IMR-90 (cell line): ENCODE results near the gene TUBGCP2. TPM values are rescaled to one million over a fixed set of nuclear protein-coding genes. Genes with fewer than 3 reads are reported as not detected.
A peak's percentile ranks its signal among the peaks of the same experiment; 100 is the strongest.

ENCODE experiments used
- ATAC-seq: fragments of 200-7000 bp; cut with Tn5 transposase; 2 replicates; pipeline ENCODE4 v1.9.1; 2020; ENCODE audit warnings: low read depth, mild to moderate bottlenecking, moderate library complexity
- BruUV-seq: library from RNA; stranded (reverse); fragments of 400-500 nt; replicated peaks from 2 replicates; lab custom pipeline; 2021; lab: Mats Ljungman, UMichigan
- CTCF ChIA-PET: fragments of 300-600 bp; formaldehyde crosslinking; extraction: SDS; loops from one replicate; lab custom pipeline; 2021; ENCODE audit warnings: antibody characterized with exemption; lab: Yijun Ruan, JAX
- POLR2A ChIA-PET: fragments of 300-600 bp; sonication (Branson Sonifier 250); formaldehyde crosslinking; loops from one replicate; lab custom pipeline; 2022; ENCODE audit warnings: antibody characterized with exemption; ENCODE audit not compliant: unreplicated experiment; lab: Charles Lee
- DNase-seq: peaks from one replicate; pipeline ENCODE4 v3.0.0; 2013
- H2AFZ ChIP-seq: replicated peaks from 2 replicates; pipeline ENCODE3; 2013; ENCODE audit warnings: low read length, mild to moderate bottlenecking; ENCODE audit not compliant: poor library complexity
- H2AK5ac ChIP-seq: 2 replicates; pipeline ENCODE4 v1.6.1; 2013; ENCODE audit warnings: low read depth, low read length, inconsistent platforms
- H2AK9ac ChIP-seq: replicated peaks from 2 replicates; pipeline ENCODE3; 2013; ENCODE audit warnings: mild to moderate bottlenecking, low read depth, low read length, moderate library complexity; ENCODE audit not compliant: poor library complexity
- H2BK120ac ChIP-seq: 2 replicates; pipeline ENCODE4 v1.6.1; 2013; ENCODE audit warnings: low read depth, low read length, inconsistent platforms
- H2BK15ac ChIP-seq: 3 replicates; pipeline ENCODE4 v1.6.1; 2013; ENCODE audit warnings: low read depth, low read length, inconsistent platforms
- H2BK20ac ChIP-seq: 2 replicates; pipeline ENCODE4 v1.6.1; 2013; ENCODE audit warnings: low read depth, mild to moderate bottlenecking, inconsistent platforms, low read length, moderate library complexity
- H2BK5ac ChIP-seq: 2 replicates; pipeline ENCODE4 v1.6.1; 2013; ENCODE audit warnings: mild to moderate bottlenecking, low read depth, low read length, inconsistent platforms; ENCODE audit not compliant: poor library complexity, severe bottlenecking
- H3K14ac ChIP-seq: replicated peaks from 2 replicates; pipeline ENCODE4 v1.6.1; 2013; ENCODE audit warnings: low read depth, low read length, inconsistent platforms
- H3K18ac ChIP-seq: 2 replicates; pipeline ENCODE4 v1.6.1; 2013; ENCODE audit warnings: low read depth, low read length, control low read depth
- H3K23ac ChIP-seq: 2 replicates; pipeline ENCODE4 v1.6.1; 2013; ENCODE audit warnings: low read depth, low read length, inconsistent platforms
- H3K27ac ChIP-seq: 2 replicates; pipeline ENCODE4 v1.5.1; 2013; ENCODE audit warnings: mild to moderate bottlenecking, control low read depth, low read length; ENCODE audit not compliant: insufficient read depth
- H3K27me3 ChIP-seq: 2 replicates; pipeline ENCODE4 v1.6.1; 2013; ENCODE audit warnings: low read length; ENCODE audit not compliant: control insufficient read depth, insufficient read depth
- H3K36me3 ChIP-seq: 2 replicates; pipeline ENCODE4 v1.6.1; 2013; ENCODE audit warnings: low read length, mixed read lengths; ENCODE audit not compliant: control insufficient read depth, insufficient read depth
- H3K4ac ChIP-seq: 2 replicates; pipeline ENCODE4 v1.6.1; 2013; ENCODE audit warnings: low read depth, low read length, inconsistent platforms
- H3K4me1 ChIP-seq: 2 replicates; pipeline ENCODE4 v1.6.1; 2013; ENCODE audit warnings: low read length, mixed read lengths; ENCODE audit not compliant: control insufficient read depth, insufficient read depth
- H3K4me2 ChIP-seq: 2 replicates; pipeline ENCODE4 v1.6.1; 2013; ENCODE audit warnings: low read depth, mild to moderate bottlenecking, control low read depth, low read length, moderate library complexity
- H3K4me3 ChIP-seq: 2 replicates; pipeline ENCODE4 v1.5.1; 2013; ENCODE audit warnings: low read depth, mild to moderate bottlenecking, control low read depth, low read length, moderate library complexity; ENCODE audit not compliant: insufficient read depth
- H3K56ac ChIP-seq: 2 replicates; pipeline ENCODE4 v1.6.1; 2013; ENCODE audit warnings: low read length, inconsistent platforms; ENCODE audit not compliant: insufficient read depth; ENCODE audit errors: extremely low read depth
- H3K79me1 ChIP-seq, 2 experiments: 2 replicates each; pipeline ENCODE4 v1.6.1; 2013; ENCODE audit warnings: low read length in 2 of 2, inconsistent platforms in 1 of 2, low read depth in 1 of 2
- H3K9ac ChIP-seq: 2 replicates; pipeline ENCODE4 v1.6.1; 2013; ENCODE audit warnings: low read depth, low read length, control low read depth
- H3K9me1 ChIP-seq: 2 replicates; pipeline ENCODE4 v1.6.1; 2013; ENCODE audit warnings: low read length, inconsistent platforms; ENCODE audit not compliant: insufficient read depth
- H3K9me3 ChIP-seq: 2 replicates; pipeline ENCODE4 v1.6.1; 2013; ENCODE audit warnings: low read length; ENCODE audit not compliant: control insufficient read depth, insufficient read depth
- H4K20me1 ChIP-seq: 2 replicates; pipeline ENCODE4 v1.6.1; 2013; ENCODE audit warnings: low read length, inconsistent platforms; ENCODE audit not compliant: insufficient read depth
- H4K5ac ChIP-seq: 2 replicates; pipeline ENCODE4 v1.6.1; 2013; ENCODE audit warnings: mild to moderate bottlenecking, low read depth, low read length, control low read depth
- H4K8ac ChIP-seq, 2 experiments: 2 replicates each; pipeline ENCODE4 v1.6.1; 2013; ENCODE audit warnings: low read depth in 2 of 2, low read length in 2 of 2, control low read depth in 1 of 2, inconsistent platforms in 1 of 2
- H4K91ac ChIP-seq: 2 replicates; pipeline ENCODE4 v1.6.1; 2013; ENCODE audit warnings: low read depth, low read length, inconsistent platforms; ENCODE audit not compliant: insufficient read depth
- ELK1 ChIP-seq: fragments of 150-350 bp; IDR thresholded peaks from 2 replicates; pipeline ENCODE4 v1.6.1; 2016; ENCODE audit warnings: low read depth, mild to moderate bottlenecking, low read length, moderate library complexity, borderline replicate concordance
- MAFK ChIP-seq: IDR thresholded peaks from 2 replicates; pipeline ENCODE4 v1.6.1; 2012; ENCODE audit warnings: low read depth, low read length, improper control_type of control experiment
- MAZ ChIP-seq: IDR thresholded peaks from 2 replicates; pipeline ENCODE4 v1.6.1; 2012; ENCODE audit warnings: low read depth, mild to moderate bottlenecking, low read length, improper control_type of control experiment, moderate library complexity, borderline replicate concordance
- POLR2A ChIP-seq: IDR thresholded peaks from 2 replicates; pipeline ENCODE4 v1.6.1; 2012; ENCODE audit warnings: mild to moderate bottlenecking, low read depth, low read length
- RCOR1 ChIP-seq: IDR thresholded peaks from 2 replicates; pipeline ENCODE4 v1.6.1; 2012; ENCODE audit warnings: mild to moderate bottlenecking, low read length, improper control_type of control experiment; ENCODE audit not compliant: insufficient replicate concordance
- RFX5 ChIP-seq: IDR thresholded peaks from 2 replicates; pipeline ENCODE4 v1.8.0; 2012; ENCODE audit warnings: low read depth, mild to moderate bottlenecking, low read length, moderate library complexity
- USF2 ChIP-seq: fragments of 150-350 bp; IDR thresholded peaks from 2 replicates; pipeline ENCODE4 v1.6.1; 2017; ENCODE audit warnings: mild to moderate bottlenecking, antibody characterized with exemption, low read length, low read depth
- WGBS, 2 experiments: methylation state at CpG; one replicate each; pipeline versions ENCODE4 v1.1.5 to v1.1.7; 2013; ENCODE audit warnings: missing lambda C conversion rate in 2 of 2; ENCODE audit not compliant: insufficient read length in 1 of 2; ENCODE audit errors: extremely low coverage in 2 of 2; 5-methylcytosine and 5-hydroxymethylcytosine counted together
- dilution Hi-C: fragments of 300-500 bp; cut with HindIII; formaldehyde crosslinking; loops from one replicate; pipeline ENCODE4 v1.14.3; 2018; ENCODE audit warnings: low sequenced_read_pairs; ENCODE audit not compliant: unreplicated experiment
- in situ Hi-C: fragments of 300-500 bp; cut with MboI; formaldehyde crosslinking; loops from 3 replicates; pipeline ENCODE4 v1.14.3; 2019; ENCODE audit warnings: low sequenced_read_pairs, inconsistent platforms, mixed read lengths
- intact Hi-C: fragments of 100-400 bp; cut with micrococcal nuclease; formaldehyde crosslinking; loops from 2 replicates; pipeline ENCODE4 v1.10.0; 2022
- polyA plus RNA-seq, 3 experiments: library from polyadenylated mRNA; depleted of rRNA; stranded (reverse); fragments of >200 nt; gene quantifications; 2 replicates each; pipeline ENCODE4 v1.2.3, GENCODE V29; 2012; ENCODE audit warnings: low replicate concordance in 1 of 3
- total RNA-seq: library from RNA; depleted of rRNA; stranded (reverse); fragments of >200 nt; gene quantifications from 2 replicates; pipeline ENCODE4 v1.2.3, GENCODE V29; 2012

The TUBGCP2 gene
- total and polyA plus RNA-seq, 2 of the 4 experiments (the other 2 are of a cell fraction) = 48.1 to 72.6 TPM

- no peak overlapping the region for H3K4me3 ChIP-seq
- H4K20me1 ChIP-seq = no peaks in the 10 kb centered on the region
- no peak overlapping the region for H3K18ac ChIP-seq
- no peak overlapping the region for H2BK120ac ChIP-seq
- H2BK15ac ChIP-seq = no peak overlapping the region
- H3K23ac ChIP-seq = no peak overlapping the region
- no peaks in the 10 kb centered on the region for H3K36me3 ChIP-seq
- H3K14ac ChIP-seq = no peak overlapping the region
- BruUV-seq = no TSS peak
- CTCF ChIA-PET = no interaction called here
- no peak overlapping the region for H4K5ac ChIP-seq
- H2AK9ac ChIP-seq = no peak overlapping the region
- DNase-seq (no peak), ATAC-seq (0 out of 2 replicates have a peak, but pooled peaks have one; percentile 8)
- TF ChIP-seq USF2 = no peak
- TF ChIP-seq RCOR1 = no peak
- no peak for TF ChIP-seq RFX5
- TF ChIP-seq ELK1 = no peak
- no peak for TF ChIP-seq MAZ
- TF ChIP-seq MAFK = no peak
- no peak for TF ChIP-seq POLR2A
- H2AFZ ChIP-seq = no peak overlapping the region
- no peak overlapping the region for H4K91ac ChIP-seq
- no peak overlapping the region for H3K27ac ChIP-seq
- no peak overlapping the region for H2BK20ac ChIP-seq
- no peak overlapping the region for H3K4ac ChIP-seq
- no peak overlapping the region for H4K8ac ChIP-seq
- no peak overlapping the region for H3K56ac ChIP-seq
- H3K4me2 ChIP-seq = no peak overlapping the region
- H2BK5ac ChIP-seq = no peak overlapping the region
- H3K9ac ChIP-seq = no peak overlapping the region
- peaks cover 14% of the 10 kb centered on the region for H3K27me3 ChIP-seq
- POLR2A ChIA-PET = no interaction called here
- H2AK5ac ChIP-seq = no peak overlapping the region
- no peaks in the 10 kb centered on the region for H3K9me3 ChIP-seq
- intact Hi-C loops = no loop called here
- no peaks in the 10 kb centered on the region for H3K9me1 ChIP-seq
- H3K4me1 ChIP-seq = no peaks in the 10 kb centered on the region
- dilution Hi-C loops = no loop called here
- WGBS, 2 experiments = 78% methylated on average over 7 of the region's 28 CpGs; no CpG with 5 or more reads in 1 of the 2 experiments
- in situ Hi-C loops = loop anchor here (25.0 kb wide), 1 partner anchor 589 kb away; no protein-coding TSS in a partner anchor
- no peaks in the 10 kb centered on the region for H3K79me1 ChIP-seq
Measured at GRCh38 chr10:133251388-133252222, 57.1 kb downstream of the TUBGCP2 start.
